HCT116 (cell line): Measurements from ENCODE around the gene CARD14.

Experiments used
- EGR1 ChIP-seq: IDR thresholded peaks from 2 replicates; pipeline ENCODE4 v1.6.1; 2012; ENCODE audit warnings: low read depth
- EZH2 ChIP-seq: fragments of 200-600 bp; sonication (generic); IDR thresholded peaks from 2 replicates; pipeline ENCODE4 v1.6.1; 2017; ENCODE audit warnings: antibody characterized with exemption, mixed run types
- MAX ChIP-seq: IDR thresholded peaks from 2 replicates; pipeline ENCODE4 v1.6.1; 2012
- TCF7L2 ChIP-seq: IDR thresholded peaks from 2 replicates; pipeline ENCODE4 v1.7.0; 2011; ENCODE audit warnings: borderline replicate concordance, inconsistent platforms; ENCODE audit not compliant: insufficient read depth, insufficient read length; ENCODE audit errors: extremely low read depth
- YY1 ChIP-seq: IDR thresholded peaks from 2 replicates; pipeline ENCODE4 v1.6.1; 2011; ENCODE audit warnings: low read length, low read depth, moderate library complexity, mild to moderate bottlenecking; ENCODE audit not compliant: insufficient replicate concordance; ENCODE audit errors: extremely low read depth
- ZNF274 ChIP-seq: fragments of 200-500 bp; sonication (Bioruptor generic); IDR thresholded peaks from 2 replicates; pipeline ENCODE4 v1.6.1; 2014; ENCODE audit warnings: mild to moderate bottlenecking, low read depth, low read length, inconsistent platforms
- TF ChIP-seq, protein P1 (sequence below), 3 experiments: fragments of 200-600 bp in 1 of 3; sonication (generic) in 1 of 3; IDR thresholded peaks in 2 of 3; conservative IDR thresholded peaks in 1 of 3; 2 replicates each; pipeline ENCODE4 v1.5.1; 2012 to 2017; ENCODE audit warnings: low read depth in 2 of 3, low read length in 2 of 3, antibody characterized with exemption in 1 of 3, borderline replicate concordance in 1 of 3, control low read depth in 1 of 3, mild to moderate bottlenecking in 1 of 3, mixed read lengths in 1 of 3, mixed run types in 1 of 3, moderate library complexity in 1 of 3; ENCODE audit not compliant: insufficient read depth in 1 of 3

DNA sequence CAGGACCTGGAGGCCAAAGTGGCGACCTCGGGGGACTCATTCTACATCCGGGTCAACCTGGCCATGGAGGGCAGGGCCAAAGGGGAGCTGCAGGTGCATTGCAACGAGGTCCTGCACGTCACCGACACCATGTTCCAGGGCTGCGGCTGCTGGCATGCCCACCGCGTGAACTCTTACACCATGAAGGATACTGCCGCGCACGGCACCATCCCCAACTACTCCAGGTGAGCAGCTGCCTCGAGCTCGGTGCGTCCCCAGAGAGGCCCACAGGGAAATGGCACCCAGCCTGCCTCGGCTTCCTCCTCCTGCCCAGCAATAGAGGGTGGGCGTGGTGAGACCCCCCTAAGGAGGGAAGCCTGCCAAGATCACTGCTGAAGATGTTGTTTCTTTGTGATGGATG lies 32.4 kb downstream of the CARD14 start:
- no peak for TF ChIP-seq EZH2
- TF ChIP-seq EGR1: no peak
- TF ChIP-seq, protein P1, sequence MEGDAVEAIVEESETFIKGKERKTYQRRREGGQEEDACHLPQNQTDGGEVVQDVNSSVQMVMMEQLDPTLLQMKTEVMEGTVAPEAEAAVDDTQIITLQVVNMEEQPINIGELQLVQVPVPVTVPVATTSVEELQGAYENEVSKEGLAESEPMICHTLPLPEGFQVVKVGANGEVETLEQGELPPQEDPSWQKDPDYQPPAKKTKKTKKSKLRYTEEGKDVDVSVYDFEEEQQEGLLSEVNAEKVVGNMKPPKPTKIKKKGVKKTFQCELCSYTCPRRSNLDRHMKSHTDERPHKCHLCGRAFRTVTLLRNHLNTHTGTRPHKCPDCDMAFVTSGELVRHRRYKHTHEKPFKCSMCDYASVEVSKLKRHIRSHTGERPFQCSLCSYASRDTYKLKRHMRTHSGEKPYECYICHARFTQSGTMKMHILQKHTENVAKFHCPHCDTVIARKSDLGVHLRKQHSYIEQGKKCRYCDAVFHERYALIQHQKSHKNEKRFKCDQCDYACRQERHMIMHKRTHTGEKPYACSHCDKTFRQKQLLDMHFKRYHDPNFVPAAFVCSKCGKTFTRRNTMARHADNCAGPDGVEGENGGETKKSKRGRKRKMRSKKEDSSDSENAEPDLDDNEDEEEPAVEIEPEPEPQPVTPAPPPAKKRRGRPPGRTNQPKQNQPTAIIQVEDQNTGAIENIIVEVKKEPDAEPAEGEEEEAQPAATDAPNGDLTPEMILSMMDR (IDR thresholded peaks at IDR 0.05 in 2 of 3, conservative IDR thresholded peaks at IDR 0.05 in 1 of 3; ENCODE audit: borderline replicate concordance in 1 of 3, insufficient read depth in 1 of 3, low read depth in 2 of 3, low read length in 2 of 3): no peak
- no peak for TF ChIP-seq TCF7L2
- TF ChIP-seq MAX: no peak
- TF ChIP-seq YY1: no peak
- no peak for TF ChIP-seq ZNF274
